Calu3 (cell line): ENCODE data around the gene ALG9. TPM values are rescaled to one million over a fixed set of nuclear protein-coding genes. Genes with fewer than 3 reads are reported as not detected.

Experiments used
- BruUV-seq: library from RNA; stranded (reverse); fragments of 400-500 nt; replicated peaks from 2 replicates; lab custom pipeline; 2021; lab: Mats Ljungman, UMichigan
- CTCF ChIA-PET: fragments of 300-600 bp; sonication (Branson Sonifier 250); formaldehyde crosslinking; loops from one replicate; lab custom pipeline; 2022; ENCODE audit warnings: antibody characterized with exemption; lab: Charles Lee
- DNase-seq: peaks from one replicate; pipeline ENCODE4 v3.0.0; 2022
- H3K27ac Mint-ChIP-seq: one replicate; pipeline ENCODE4 v1.8.0; 2022; ENCODE audit warnings: mixed read lengths; ENCODE audit not compliant: unreplicated experiment
- H3K27me3 Mint-ChIP-seq: one replicate; pipeline ENCODE4 v1.8.0; 2022; ENCODE audit warnings: mixed read lengths; ENCODE audit not compliant: unreplicated experiment
- H3K36me3 Mint-ChIP-seq: one replicate; pipeline ENCODE4 v1.8.0; 2022; ENCODE audit warnings: mild to moderate bottlenecking, moderate library complexity, mixed read lengths; ENCODE audit not compliant: insufficient read depth, unreplicated experiment
- H3K4me1 Mint-ChIP-seq: one replicate; pipeline ENCODE4 v1.8.0; 2022; ENCODE audit warnings: mild to moderate bottlenecking, low read depth, mixed read lengths; ENCODE audit not compliant: unreplicated experiment
- H3K4me3 Mint-ChIP-seq: one replicate; pipeline ENCODE4 v1.8.0; 2022; ENCODE audit warnings: mild to moderate bottlenecking, low read depth, moderate library complexity, mixed read lengths; ENCODE audit not compliant: unreplicated experiment
- H3K9me3 Mint-ChIP-seq: one replicate; pipeline ENCODE4 v1.8.0; 2022; ENCODE audit warnings: low read depth, mixed read lengths; ENCODE audit not compliant: unreplicated experiment
- intact Hi-C: fragments of 100-400 bp; cut with micrococcal nuclease; formaldehyde crosslinking; loops from one replicate; pipeline ENCODE4 v1.10.0; 2022; ENCODE audit not compliant: unreplicated experiment
- total RNA-seq: library from RNA; stranded (reverse); gene quantifications from 2 replicates; pipeline ENCODE4 v1.2.3, GENCODE V29; 2022
- TF ChIP-seq, protein P1 (sequence below): fragments of 200-600 bp; IDR thresholded peaks from one replicate; pipeline ENCODE4 v1.8.0; 2022; ENCODE audit warnings: antibody characterized with exemption; ENCODE audit not compliant: unreplicated experiment

The ALG9 gene
- total RNA-seq, 1 experiment from 2014 or later = 12.6 TPM

DNA sequence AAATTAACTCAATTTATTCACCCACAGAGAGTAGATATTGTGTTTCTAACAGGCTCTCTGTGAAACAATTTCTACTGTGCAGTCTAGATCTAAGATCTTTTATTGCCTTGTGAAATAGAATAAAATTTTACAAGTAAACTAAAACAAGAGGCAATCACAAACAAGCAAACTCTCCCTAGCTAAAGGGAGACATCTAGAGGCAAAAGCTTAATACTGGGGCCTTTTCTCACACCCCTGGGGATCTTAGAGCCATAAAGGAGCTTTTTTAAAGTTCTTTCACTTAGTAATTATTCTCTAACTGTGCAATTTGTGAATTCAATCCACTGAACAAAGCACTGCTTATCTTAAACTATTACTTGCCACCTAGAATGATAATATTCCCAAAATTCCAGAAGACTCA, 19.7 kb downstream of the ALG9 start:
- no peak overlapping the region for H3K27ac Mint-ChIP-seq
- BruUV-seq = no TSS peak
- TF ChIP-seq, protein P1, sequence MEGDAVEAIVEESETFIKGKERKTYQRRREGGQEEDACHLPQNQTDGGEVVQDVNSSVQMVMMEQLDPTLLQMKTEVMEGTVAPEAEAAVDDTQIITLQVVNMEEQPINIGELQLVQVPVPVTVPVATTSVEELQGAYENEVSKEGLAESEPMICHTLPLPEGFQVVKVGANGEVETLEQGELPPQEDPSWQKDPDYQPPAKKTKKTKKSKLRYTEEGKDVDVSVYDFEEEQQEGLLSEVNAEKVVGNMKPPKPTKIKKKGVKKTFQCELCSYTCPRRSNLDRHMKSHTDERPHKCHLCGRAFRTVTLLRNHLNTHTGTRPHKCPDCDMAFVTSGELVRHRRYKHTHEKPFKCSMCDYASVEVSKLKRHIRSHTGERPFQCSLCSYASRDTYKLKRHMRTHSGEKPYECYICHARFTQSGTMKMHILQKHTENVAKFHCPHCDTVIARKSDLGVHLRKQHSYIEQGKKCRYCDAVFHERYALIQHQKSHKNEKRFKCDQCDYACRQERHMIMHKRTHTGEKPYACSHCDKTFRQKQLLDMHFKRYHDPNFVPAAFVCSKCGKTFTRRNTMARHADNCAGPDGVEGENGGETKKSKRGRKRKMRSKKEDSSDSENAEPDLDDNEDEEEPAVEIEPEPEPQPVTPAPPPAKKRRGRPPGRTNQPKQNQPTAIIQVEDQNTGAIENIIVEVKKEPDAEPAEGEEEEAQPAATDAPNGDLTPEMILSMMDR = no peak
- no peaks in the 10 kb centered on the region for H3K36me3 Mint-ChIP-seq
- CTCF ChIA-PET = no interaction called here
- no peaks in the 10 kb centered on the region for H3K9me3 Mint-ChIP-seq
- no peaks in the 10 kb centered on the region for H3K4me1 Mint-ChIP-seq
- H3K27me3 Mint-ChIP-seq = no peaks in the 10 kb centered on the region
- intact Hi-C loops = no loop called here
- no peak overlapping the region for H3K4me3 Mint-ChIP-seq
- no peak for DNase-seq

DNA sequence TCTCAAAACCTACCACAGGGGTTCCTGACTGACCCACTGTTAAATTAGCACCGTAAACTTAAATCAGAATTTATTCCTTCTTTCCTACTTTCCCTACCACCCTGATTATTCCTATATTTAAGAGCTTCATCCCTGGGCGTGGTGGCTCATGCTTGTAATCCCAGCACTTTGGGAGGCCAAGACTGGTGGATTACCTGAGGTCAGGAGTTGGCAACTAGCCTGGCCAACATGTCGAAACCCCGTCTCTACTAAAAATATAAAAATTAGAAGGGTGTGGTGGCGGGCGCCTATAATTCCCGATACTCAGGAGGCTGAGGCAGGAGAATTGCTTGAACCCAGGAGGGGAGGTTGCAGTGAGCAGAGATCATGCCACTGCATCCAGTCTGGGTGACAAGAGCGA, 20.3 kb downstream of the ALG9 start:
- H3K27me3 Mint-ChIP-seq = no peaks in the 10 kb centered on the region
- no TSS peak for BruUV-seq

DNA sequence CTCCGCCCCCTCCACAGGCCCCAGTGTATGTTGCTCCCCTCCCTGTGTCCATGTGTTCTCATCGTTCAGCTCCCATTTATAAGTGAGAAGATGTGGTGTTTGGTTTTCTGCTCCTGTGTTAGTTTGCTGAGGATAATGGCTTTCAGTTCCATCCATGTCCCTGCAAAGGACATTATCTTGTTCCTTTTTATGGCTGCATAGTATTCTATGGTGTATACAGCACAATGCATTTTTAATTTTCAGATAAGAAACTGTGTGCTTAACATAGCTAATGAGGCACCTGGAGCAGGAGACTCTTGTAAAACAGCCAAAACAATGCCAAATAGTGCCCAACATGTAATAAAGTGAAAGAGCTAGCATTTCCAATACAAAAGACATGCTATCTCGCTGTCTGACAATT, 21.8 kb downstream of the ALG9 start:
- Mint-ChIP-seq H3K27ac (no peak overlapping the region), H3K36me3 (no peaks in the 10 kb centered on the region), H3K4me3 (no peak overlapping the region), H3K27me3 (no peaks in the 10 kb centered on the region), H3K9me3 (no peaks in the 10 kb centered on the region), H3K4me1 (no peaks in the 10 kb centered on the region)
- CTCF ChIA-PET = no interaction called here
- BruUV-seq = no TSS peak
- TF ChIP-seq, protein P1 = no peak
- intact Hi-C loops = no loop called here
- no peak for DNase-seq

More for the DNA sequence above, 20.3 kb downstream of the ALG9 start:
- Mint-ChIP-seq H3K36me3 (no peaks in the 10 kb centered on the region), H3K4me1 (no peaks in the 10 kb centered on the region), H3K9me3 (no peaks in the 10 kb centered on the region), H3K27ac (no peak overlapping the region), H3K4me3 (no peak overlapping the region)
- DNase-seq = no peak
- CTCF ChIA-PET = no interaction called here
- TF ChIP-seq, protein P1 = no peak
- intact Hi-C loops = no loop called here

DNA sequence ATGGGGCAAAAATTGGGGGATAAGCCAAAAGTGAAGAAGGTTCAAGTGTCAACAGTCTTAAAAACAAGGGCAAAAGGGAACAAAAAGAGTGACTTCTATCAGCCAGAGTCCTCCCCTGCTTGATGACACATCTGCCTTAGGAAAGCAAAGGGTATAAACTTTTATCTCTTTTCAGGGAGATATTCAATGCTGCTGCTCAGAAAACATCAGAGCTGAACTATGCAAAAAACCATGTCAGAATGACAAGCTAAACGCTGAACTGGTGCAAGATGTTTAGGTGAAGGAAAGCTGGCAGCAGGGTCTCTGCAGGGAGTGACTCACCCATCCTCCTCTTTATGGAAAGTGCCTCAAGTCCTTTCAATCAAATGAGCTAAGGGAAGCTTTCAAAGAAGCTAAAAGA, 24.7 kb downstream of the ALG9 start:
- intact Hi-C loops = no loop called here
- peaks cover 6% of the 10 kb centered on the region for H3K36me3 Mint-ChIP-seq
- TF ChIP-seq, protein P1 = no peak
- H3K27me3 Mint-ChIP-seq = no peaks in the 10 kb centered on the region
- H3K4me3 Mint-ChIP-seq = no peak overlapping the region
- H3K4me1 Mint-ChIP-seq = no peaks in the 10 kb centered on the region
- H3K9me3 Mint-ChIP-seq = no peaks in the 10 kb centered on the region
- CTCF ChIA-PET = no interaction called here
- no peak for DNase-seq
- BruUV-seq = no TSS peak
- H3K27ac Mint-ChIP-seq = no peak overlapping the region
